BJ (cell line): ENCODE data around the gene TREML4. TPM values are rescaled to one million over a fixed set of nuclear protein-coding genes. Genes with fewer than 3 reads are reported as not detected.
A peak's percentile ranks its signal among the peaks of the same experiment; 100 is the strongest.

ENCODE experiments used
- CTCF ChIA-PET: fragments of 350-600 bp; formaldehyde crosslinking; extraction: SDS; loops from one replicate; lab custom pipeline; 2021; ENCODE audit warnings: antibody characterized with exemption, inconsistent platforms; lab: Yijun Ruan, JAX
- POLR2A ChIA-PET: fragments of 300-600 bp; sonication (Branson Sonifier 250); formaldehyde crosslinking; extraction: SDS; loops from one replicate; lab custom pipeline; 2021; ENCODE audit warnings: antibody characterized with exemption; lab: Charles Lee
- DNase-seq: peaks from one replicate; pipeline ENCODE4 v3.0.0-alpha.2; 2011; ENCODE audit warnings: low read depth
- H3K27me3 ChIP-seq: 2 replicates; pipeline ENCODE4 v1.6.0; 2011; ENCODE audit warnings: low read length; ENCODE audit not compliant: control insufficient read depth, insufficient read depth
- H3K36me3 ChIP-seq: 2 replicates; pipeline ENCODE4 v1.5.1; 2011; ENCODE audit warnings: low read length; ENCODE audit not compliant: control insufficient read depth, insufficient read depth
- H3K4me3 ChIP-seq: 2 replicates; pipeline ENCODE4 v1.5.1; 2011; ENCODE audit warnings: low read depth, mild to moderate bottlenecking, control low read depth, low read length
- CTCF ChIP-seq: IDR thresholded peaks from 2 replicates; pipeline ENCODE4 v1.5.1; 2011; ENCODE audit warnings: low read depth, mild to moderate bottlenecking, control low read depth, inconsistent platforms, low read length, moderate library complexity; ENCODE audit not compliant: insufficient read depth
- polyA minus RNA-seq: library from RNA; depleted of rRNA, polyadenylated mRNA; stranded (reverse); fragments of >200 nt; gene quantifications from 2 replicates; pipeline ENCODE4 v1.2.3, GENCODE V29; 2011; rRNA and poly(A)+ RNA removed
- polyA plus RNA-seq: library from polyadenylated mRNA; depleted of rRNA; stranded (reverse); fragments of >200 nt; gene quantifications from 2 replicates; pipeline ENCODE4 v1.2.3, GENCODE V29; 2011; rRNA removed

The TREML4 gene
- polyA plus RNA-seq = not detected in 2 replicates
- polyA minus RNA-seq = not detected in 2 replicates

GRCh38 chr6:41228096-41228495 is at the start of gene TREML4:
Gene TREML4, plus strand, starts transcription at chr6:41228349. Its CDS starts 79 bp downstream, at chr6:41228428.
- H3K36me3 ChIP-seq = no peaks in the 10 kb centered on the region
- no peak for DNase-seq
- H3K4me3 ChIP-seq = no peak within 1 kb of the TSS
- POLR2A ChIA-PET = no interaction called here
- CTCF ChIA-PET = no interaction called here
- no peaks in the 10 kb centered on the region; the same call in 1 of the 2 replicates for H3K27me3 ChIP-seq
- no peak for TF ChIP-seq CTCF

- no peak overlapping the region for H3K4me3 ChIP-seq
- DNase-seq = no peak
- TF ChIP-seq CTCF = no peak
- H3K27me3 ChIP-seq = peaks cover 11% of the 10 kb centered on the region
- H3K36me3 ChIP-seq = no peaks in the 10 kb centered on the region
- POLR2A ChIA-PET = no interaction called here
- CTCF ChIA-PET = interaction anchor here (0.7 to 1.8 kb wide), 3 partner anchors 7 to 141 kb away, joined by 3 to 8 read pairs (median 5); no protein-coding TSS in a partner anchor
These were observed 49.0 kb upstream of the TREML4 start for GRCh38 chr6:41179163-41179562.

GRCh38 chr6:41181566-41181965 is 46.6 kb upstream of the TREML4 start:
- CTCF ChIA-PET = interaction anchor here (0.9 to 3.7 kb wide), 14 partner anchors 8 to 137 kb away, joined by 3 to 39 read pairs (median 5); no protein-coding TSS in a partner anchor
- H3K4me3 ChIP-seq = no peak overlapping the region
- POLR2A ChIA-PET = interaction anchor here (0.7 kb wide), 1 partner anchor 89 kb away, joined by 4 read pairs; no protein-coding TSS in a partner anchor
- H3K36me3 ChIP-seq = no peaks in the 10 kb centered on the region
- DNase-seq = no peak
- TF ChIP-seq CTCF = no peak
- peaks cover 13% of the 10 kb centered on the region for H3K27me3 ChIP-seq

- DNase-seq = no peak
- H3K36me3 ChIP-seq = no peaks in the 10 kb centered on the region
- H3K4me3 ChIP-seq = no peak overlapping the region
- ChIA-PET POLR2A (interaction anchor here (0.7 kb wide), 1 partner anchor 90 kb away, joined by 4 read pairs; no protein-coding TSS in a partner anchor), CTCF (interaction anchor here (0.8 to 3.7 kb wide), 19 partner anchors 8 to 106 kb away, joined by 3 to 39 read pairs (median 5); no protein-coding TSS in a partner anchor)
- H3K27me3 ChIP-seq = peaks cover 11% of the 10 kb centered on the region
- peak; percentile 78 for TF ChIP-seq CTCF
These were observed 45.8 kb upstream of the TREML4 start for GRCh38 chr6:41182069-41183034.

- no peak for TF ChIP-seq CTCF
- peaks cover 5% of the 10 kb centered on the region for H3K27me3 ChIP-seq
- ChIA-PET CTCF (interaction anchor here (0.9 to 1.5 kb wide), 2 partner anchors 19 to 93 kb away, joined by 3 to 4 read pairs; no protein-coding TSS in a partner anchor), POLR2A (no interaction called here)
- DNase-seq = no peak
- H3K36me3 ChIP-seq = no peaks in the 10 kb centered on the region
- no peak overlapping the region for H3K4me3 ChIP-seq
These were observed 43.4 kb upstream of the TREML4 start for GRCh38 chr6:41184761-41185160.
